Measurements from ENCODE around the gene CPZ. TPM values are rescaled to one million over a fixed set of nuclear protein-coding genes. Genes with fewer than 3 reads are reported as not detected.

The CPZ gene
- polyA plus RNA-seq, 4 donors: 19.4 to 40.0 (median 26.6) TPM

GRCh38 chr4:8593264-8594096 is 915 bp downstream of the CPZ start:
- no peak for DNase-seq (ENCODE audit: low read depth in 4 of 4, low spot score in 3 of 4)

- peak in 2 of 4 donors; percentile 53 to 70 for DNase-seq (ENCODE audit: low read depth in 4 of 4, low spot score in 3 of 4)
Observed at GRCh38 chr4:8594097-8595038, 1.8 kb downstream of the CPZ start.

- no peak for DNase-seq (ENCODE audit: low read depth in 4 of 4, low spot score in 3 of 4)
Observed at GRCh38 chr4:8595237-8596087, 2.9 kb downstream of the CPZ start.

- no peak for DNase-seq (ENCODE audit: low read depth in 4 of 4, low spot score in 3 of 4)
Observed at GRCh38 chr4:8596891-8597290, 4.3 kb downstream of the CPZ start.

- no peak for DNase-seq (ENCODE audit: low read depth in 4 of 4, low spot score in 3 of 4)
Observed at GRCh38 chr4:8597319-8597718, 4.8 kb downstream of the CPZ start.

- no peak for DNase-seq (ENCODE audit: low read depth in 4 of 4, low spot score in 3 of 4)
Observed at GRCh38 chr4:8597791-8598190, 5.2 kb downstream of the CPZ start.

GRCh38 chr4:8598391-8599090 is 6.0 kb downstream of the CPZ start:
- no peak for DNase-seq (ENCODE audit: low read depth in 4 of 4, low spot score in 3 of 4)

GRCh38 chr4:8599091-8599460 is 6.5 kb downstream of the CPZ start:
- no peak for DNase-seq (ENCODE audit: low read depth in 4 of 4, low spot score in 3 of 4)

- DNase-seq (ENCODE audit: low read depth in 4 of 4, low spot score in 3 of 4): no peak
Observed at GRCh38 chr4:8599657-8600056, 7.1 kb downstream of the CPZ start.

- no peak for DNase-seq (ENCODE audit: low read depth in 4 of 4, low spot score in 3 of 4)
Observed at GRCh38 chr4:8600266-8600665, 7.7 kb downstream of the CPZ start.

GRCh38 chr4:8600686-8601085 is 8.1 kb downstream of the CPZ start:
- DNase-seq (ENCODE audit: low read depth in 4 of 4, low spot score in 3 of 4): no peak

- no peak for DNase-seq (ENCODE audit: low read depth in 4 of 4, low spot score in 3 of 4)
Observed at GRCh38 chr4:8601086-8601485, 8.5 kb downstream of the CPZ start.

GRCh38 chr4:8601556-8601955 is 9.0 kb downstream of the CPZ start:
- DNase-seq (ENCODE audit: low read depth in 4 of 4, low spot score in 3 of 4): no peak

GRCh38 chr4:8602686-8603430 is 10.3 kb downstream of the CPZ start:
- no peak for DNase-seq (ENCODE audit: low read depth in 4 of 4, low spot score in 3 of 4)

- DNase-seq (ENCODE audit: low read depth in 4 of 4, low spot score in 3 of 4): no peak
Observed at GRCh38 chr4:8603931-8604330, 11.4 kb downstream of the CPZ start.

- no peak for DNase-seq (ENCODE audit: low read depth in 4 of 4, low spot score in 3 of 4)
Observed at GRCh38 chr4:8605289-8605688, 12.7 kb downstream of the CPZ start.

GRCh38 chr4:8606476-8606875 is 13.9 kb downstream of the CPZ start:
- DNase-seq (ENCODE audit: low read depth in 4 of 4, low spot score in 3 of 4): no peak

- DNase-seq (ENCODE audit: low read depth in 4 of 4, low spot score in 3 of 4): no peak
Observed at GRCh38 chr4:8606966-8607365, 14.4 kb downstream of the CPZ start.
